Upper lobe of left lung (tissue), 4 donors: ENCODE results near the gene M1AP.

Experiments
- POLR2A ChIP-seq, 4 donors: fragments of 450-650 bp; IDR thresholded peaks; one replicate each; pipeline ENCODE4 v1.5.1; 2016 to 2017; ENCODE audit warnings: antibody characterized with exemption in 4 of 4, mild to moderate bottlenecking in 2 of 4
- POLR2AphosphoS5 ChIP-seq, 2 donors: sonication (generic); formaldehyde crosslinking; IDR thresholded peaks; one replicate each; pipeline ENCODE4 v1.5.1; 2017; ENCODE audit warnings: antibody characterized with exemption in 2 of 2

DNA sequence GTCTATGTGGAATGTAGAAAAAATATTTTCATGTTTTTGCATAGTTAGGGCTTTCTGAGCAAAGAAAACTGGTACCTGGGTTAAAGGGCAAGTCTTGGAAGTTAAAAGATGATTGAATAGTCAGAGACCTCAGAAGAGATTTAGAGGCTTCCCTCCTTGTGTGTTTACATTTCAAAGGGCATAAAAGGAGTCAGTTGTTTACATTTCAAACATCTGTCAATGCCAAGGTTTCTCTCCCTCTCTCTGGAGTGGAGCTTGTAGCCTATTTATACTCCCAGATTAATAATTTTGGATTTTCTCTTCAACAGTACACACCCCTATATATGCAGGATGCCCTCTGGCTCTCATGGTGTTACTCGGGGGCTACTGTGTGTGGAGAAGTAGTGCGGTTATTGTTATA lies 8.6 kb downstream of the M1AP start:
- TF ChIP-seq POLR2AphosphoS5 (IDR thresholded peaks at IDR 0.05) (no peak), POLR2A (IDR thresholded peaks at IDR 0.05) (no peak)
